Measurements from ENCODE around the gene ANKS1A.

DNA sequence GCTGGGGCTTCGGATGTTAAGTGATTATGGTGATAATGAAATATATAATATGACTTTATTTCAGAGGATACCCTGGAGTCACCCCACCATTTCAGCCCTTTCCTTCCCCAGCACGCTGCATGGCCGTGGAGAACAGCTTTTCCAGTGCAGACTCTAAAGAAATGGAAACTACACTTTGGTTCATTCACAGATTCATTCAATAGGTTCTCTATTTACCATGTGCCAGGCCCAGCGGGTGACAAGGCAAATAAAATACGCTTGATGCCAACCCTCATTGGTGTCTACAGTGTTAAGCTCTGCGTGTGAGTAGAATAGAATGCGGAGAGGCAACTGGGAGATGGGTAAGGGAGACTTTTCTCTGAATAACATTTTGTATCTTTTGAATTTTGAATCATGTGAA lies 162.3 kb downstream of the ANKS1A start:
- TF ChIP-seq, protein P1, sequence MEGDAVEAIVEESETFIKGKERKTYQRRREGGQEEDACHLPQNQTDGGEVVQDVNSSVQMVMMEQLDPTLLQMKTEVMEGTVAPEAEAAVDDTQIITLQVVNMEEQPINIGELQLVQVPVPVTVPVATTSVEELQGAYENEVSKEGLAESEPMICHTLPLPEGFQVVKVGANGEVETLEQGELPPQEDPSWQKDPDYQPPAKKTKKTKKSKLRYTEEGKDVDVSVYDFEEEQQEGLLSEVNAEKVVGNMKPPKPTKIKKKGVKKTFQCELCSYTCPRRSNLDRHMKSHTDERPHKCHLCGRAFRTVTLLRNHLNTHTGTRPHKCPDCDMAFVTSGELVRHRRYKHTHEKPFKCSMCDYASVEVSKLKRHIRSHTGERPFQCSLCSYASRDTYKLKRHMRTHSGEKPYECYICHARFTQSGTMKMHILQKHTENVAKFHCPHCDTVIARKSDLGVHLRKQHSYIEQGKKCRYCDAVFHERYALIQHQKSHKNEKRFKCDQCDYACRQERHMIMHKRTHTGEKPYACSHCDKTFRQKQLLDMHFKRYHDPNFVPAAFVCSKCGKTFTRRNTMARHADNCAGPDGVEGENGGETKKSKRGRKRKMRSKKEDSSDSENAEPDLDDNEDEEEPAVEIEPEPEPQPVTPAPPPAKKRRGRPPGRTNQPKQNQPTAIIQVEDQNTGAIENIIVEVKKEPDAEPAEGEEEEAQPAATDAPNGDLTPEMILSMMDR (IDR thresholded peaks at IDR 0.05; ENCODE audit: low read length), result no peak
- no peak for TF ChIP-seq EZH2phosphoT487 (IDR thresholded peaks at IDR 0.05; ENCODE audit: low read length)

Data from MM.1S (cell line).